ENCODE data around the gene PRAMEF4. TPM values are rescaled to one million over a fixed set of nuclear protein-coding genes. Genes with fewer than 3 reads are reported as not detected.
"Not testable (repeated sequence)": the region's sequence is repeated elsewhere in the genome, so short reads cannot be mapped to it uniquely, and the experiment has no call there.

Gene PRAMEF4
- total and polyA plus RNA-seq, 8 donors = not detected

GRCh38 chr1:12851779-12852178 lies 34.2 kb downstream of the PRAMEF4 start:
- intact Hi-C loops (cut with DNase I) = no loop called here
- Histone ChIP-seq H3K27me3 (no peaks in the 10 kb centered on the region), H3K4me3 (no peak overlapping the region), H3K9me3 (no peaks in the 10 kb centered on the region), H3K27ac (no peak overlapping the region), H3K4me1 (no peaks in the 10 kb centered on the region), H3K36me3 (no peaks in the 10 kb centered on the region)
- no peak for ATAC-seq
- TF ChIP-seq CTCF (IDR thresholded peaks at IDR 0.05) = no peak
- no peak for DNase-seq

GRCh38 chr1:12848620-12849019 lies 37.4 kb downstream of the PRAMEF4 start, which contains the start of gene HNRNPCL1:
TSS of gene HNRNPCL1 (minus strand) at chr1:12848720. CDS start at chr1:12848289, 431 bp downstream.
- ATAC-seq; H3K9me3 ChIP-seq; H3K4me1 ChIP-seq; H3K27me3 ChIP-seq; intact Hi-C loops (cut with DNase I); H3K27ac ChIP-seq; H3K36me3 ChIP-seq; DNase-seq; H3K4me3 ChIP-seq: not testable (repeated sequence)

- H3K4me1 ChIP-seq; ATAC-seq; H3K27ac ChIP-seq; H3K4me3 ChIP-seq; H3K27me3 ChIP-seq; intact Hi-C loops (cut with DNase I); DNase-seq; H3K9me3 ChIP-seq; H3K36me3 ChIP-seq: not testable (repeated sequence)
These were observed 52.8 kb downstream of the PRAMEF4 start for GRCh38 chr1:12833251-12833650.

DNA sequence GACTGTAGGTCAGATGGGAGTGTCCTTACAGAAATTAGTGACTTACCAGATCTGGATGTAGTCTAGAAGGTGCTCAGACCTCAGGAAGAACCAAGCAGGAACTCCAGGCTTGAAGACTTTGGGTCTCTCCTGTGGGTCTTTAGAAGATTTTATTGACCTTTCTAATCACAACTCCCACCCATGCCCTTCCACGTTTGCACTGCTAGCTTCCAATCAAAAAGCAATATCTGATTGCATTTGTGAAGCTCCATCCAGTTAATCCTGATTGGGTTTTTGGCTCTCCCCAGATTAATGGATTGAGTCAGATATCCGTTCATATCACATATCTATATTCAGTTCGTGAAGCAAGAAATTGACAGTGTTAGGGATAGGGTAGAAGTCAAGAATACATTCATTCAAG lies 54.7 kb downstream of the PRAMEF4 start, which contains the start of gene PRAMEF11:
PRAMEF11 (minus strand) TSS at position 101 of the 400 bp plus-strand sequence. CDS start 2,621 bp downstream, outside the sequence.
- H3K27ac ChIP-seq; H3K4me3 ChIP-seq; ATAC-seq; H3K4me1 ChIP-seq; intact Hi-C loops (cut with DNase I); H3K36me3 ChIP-seq; H3K27me3 ChIP-seq; H3K9me3 ChIP-seq; DNase-seq: not testable (repeated sequence)

Other genes with a start within 250 kb of the PRAMEF4 start
- gene AADACL4, start 242.1 kb downstream of the PRAMEF4 start, total RNA-seq = not detected
- gene AADACL4, start 242.1 kb downstream of the PRAMEF4 start, polyA plus RNA-seq (ENCODE audit: insufficient read length in 6 of 6) = under 1 TPM in 2 of 6 donors, not detected in 4; 0.10 to 0.11 TPM
- gene AADACL3, start 170.1 kb downstream of the PRAMEF4 start, total RNA-seq = not detected
- gene AADACL3, start 170.1 kb downstream of the PRAMEF4 start, polyA plus RNA-seq (ENCODE audit: insufficient read length in 6 of 6) = not detected
- 1 to 10 TPM in 1 of 2 donors, not detected in 1; 1.1 TPM for gene CFAP107, start 140.0 kb downstream of the PRAMEF4 start, total RNA-seq
- 1 to 10 TPM in 4 of 6 donors, under 1 TPM in 2; 0.18 to 2.8 (median 1.8) TPM for gene CFAP107, start 140.0 kb downstream of the PRAMEF4 start, polyA plus RNA-seq (ENCODE audit: insufficient read length in 6 of 6)
- not detected for gene PRAMEF12, start 112.5 kb downstream of the PRAMEF4 start, total RNA-seq
- not detected for gene PRAMEF12, start 112.5 kb downstream of the PRAMEF4 start, polyA plus RNA-seq (ENCODE audit: insufficient read length in 6 of 6)
- not detected for gene PRAMEF1, start 94.8 kb downstream of the PRAMEF4 start, total RNA-seq
- not detected for gene PRAMEF1, start 94.8 kb downstream of the PRAMEF4 start, polyA plus RNA-seq (ENCODE audit: insufficient read length in 6 of 6)
- not detected for gene PRAMEF11, start 54.8 kb downstream of the PRAMEF4 start, total RNA-seq
- not detected for gene PRAMEF11, start 54.8 kb downstream of the PRAMEF4 start, polyA plus RNA-seq (ENCODE audit: insufficient read length in 6 of 6)
- gene HNRNPCL1, start 37.5 kb downstream of the PRAMEF4 start, total RNA-seq = not detected
- gene HNRNPCL1, start 37.5 kb downstream of the PRAMEF4 start, polyA plus RNA-seq (ENCODE audit: insufficient read length in 6 of 6) = under 1 TPM in 5 of 6 donors, not detected in 1; 0.20 to 0.35 (median 0.31) TPM
- gene PRAMEF2, start 29.1 kb downstream of the PRAMEF4 start, total RNA-seq = not detected
- not detected for gene PRAMEF2, start 29.1 kb downstream of the PRAMEF4 start, polyA plus RNA-seq (ENCODE audit: insufficient read length in 6 of 6)
- not detected for gene PRAMEF10, start 12.1 kb upstream of the PRAMEF4 start, total RNA-seq
- gene PRAMEF10, start 12.1 kb upstream of the PRAMEF4 start, polyA plus RNA-seq (ENCODE audit: insufficient read length in 6 of 6) = not detected
- gene PRAMEF7, start 30.4 kb upstream of the PRAMEF4 start, total RNA-seq = not detected
- gene PRAMEF7, start 30.4 kb upstream of the PRAMEF4 start, polyA plus RNA-seq (ENCODE audit: insufficient read length in 6 of 6) = not detected
- not detected for gene PRAMEF6, start 61.4 kb upstream of the PRAMEF4 start, total RNA-seq
- not detected for gene PRAMEF6, start 61.4 kb upstream of the PRAMEF4 start, polyA plus RNA-seq (ENCODE audit: insufficient read length in 6 of 6)
- not detected for gene PRAMEF27, start 170.4 kb upstream of the PRAMEF4 start, total RNA-seq
- not detected for gene PRAMEF27, start 170.4 kb upstream of the PRAMEF4 start, polyA plus RNA-seq (ENCODE audit: insufficient read length in 6 of 6)
- gene HNRNPCL3, start 174.6 kb upstream of the PRAMEF4 start, total RNA-seq = not detected
- under 1 TPM in 1 of 6 donors, not detected in 5; 0.28 TPM for gene HNRNPCL3, start 174.6 kb upstream of the PRAMEF4 start, polyA plus RNA-seq (ENCODE audit: insufficient read length in 6 of 6)
- gene PRAMEF25, start 184.6 kb upstream of the PRAMEF4 start, total RNA-seq = not detected
- gene PRAMEF25, start 184.6 kb upstream of the PRAMEF4 start, polyA plus RNA-seq (ENCODE audit: insufficient read length in 6 of 6) = not detected
- not detected for gene HNRNPCL2, start 230.7 kb upstream of the PRAMEF4 start, total RNA-seq
- gene HNRNPCL2, start 230.7 kb upstream of the PRAMEF4 start, polyA plus RNA-seq (ENCODE audit: insufficient read length in 6 of 6) = under 1 TPM in 4 of 6 donors, not detected in 2; 0.13 to 0.49 (median 0.30) TPM

All from left lung (tissue), 10 donors.